ENCODE data around the gene SLC1A4.

GRCh38 chr2:64952096-64952495, 37.1 kb upstream of the SLC1A4 start:
- TF ChIP-seq CTCF (IDR thresholded peaks at IDR 0.05) (no peak), POLR2A (IDR thresholded peaks at IDR 0.05) (no peak), EP300 (IDR thresholded peaks at IDR 0.05) (no peak)

All from tibial nerve (tissue), 4 donors.